ENCODE measurements around the gene ZNF165.

GRCh38 chr6:28080631-28081485 lies 490 bp downstream of the ZNF165 start:
- TF ChIP-seq CTCF (IDR thresholded peaks at IDR 0.05; ENCODE audit: low read depth, low read length, poor library complexity, severe bottlenecking), result no peak
- TF ChIP-seq EZH2phosphoT487 (IDR thresholded peaks at IDR 0.05; ENCODE audit: borderline replicate concordance, low read length), result no peak
